ENCODE results near the gene CPVL.

Gene CPVL

DNA sequence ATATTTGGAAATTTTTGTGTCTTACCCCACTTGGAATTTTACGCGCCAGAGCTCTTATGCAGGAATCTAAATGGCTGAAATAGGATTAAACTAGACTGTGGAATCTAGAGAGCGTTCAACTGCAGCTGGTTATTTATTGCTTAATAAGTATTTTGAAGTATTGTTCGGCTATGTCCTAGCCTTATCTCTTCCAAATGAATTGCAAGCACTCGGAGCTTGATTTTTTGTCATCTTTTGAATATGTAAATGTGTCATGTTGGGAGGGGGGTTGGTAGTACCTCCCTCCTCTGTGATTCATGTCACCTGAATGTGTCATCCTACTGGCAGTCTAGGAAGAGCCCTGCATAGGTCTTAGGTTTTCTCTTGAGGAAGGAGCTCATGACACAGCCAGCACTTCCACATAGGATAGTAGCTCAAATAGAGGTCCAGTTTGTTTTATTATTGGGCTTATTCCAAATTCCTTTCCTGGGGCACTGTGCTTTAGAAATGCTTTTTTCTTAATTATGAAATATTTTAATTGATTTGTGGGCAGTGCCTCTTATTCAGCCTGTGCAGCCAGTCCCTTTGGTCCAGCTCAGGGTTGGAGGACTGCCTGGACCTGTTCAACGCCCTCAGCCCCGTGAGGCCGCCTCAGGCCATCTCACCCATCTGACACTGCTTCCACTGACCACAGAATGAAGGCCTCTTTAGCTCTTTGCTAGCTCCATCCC, 165.7 kb downstream of the CPVL start:
- no peak for DNase-seq (ENCODE audit: low read depth in 1 of 2, low spot score in 1 of 2)

DNA sequence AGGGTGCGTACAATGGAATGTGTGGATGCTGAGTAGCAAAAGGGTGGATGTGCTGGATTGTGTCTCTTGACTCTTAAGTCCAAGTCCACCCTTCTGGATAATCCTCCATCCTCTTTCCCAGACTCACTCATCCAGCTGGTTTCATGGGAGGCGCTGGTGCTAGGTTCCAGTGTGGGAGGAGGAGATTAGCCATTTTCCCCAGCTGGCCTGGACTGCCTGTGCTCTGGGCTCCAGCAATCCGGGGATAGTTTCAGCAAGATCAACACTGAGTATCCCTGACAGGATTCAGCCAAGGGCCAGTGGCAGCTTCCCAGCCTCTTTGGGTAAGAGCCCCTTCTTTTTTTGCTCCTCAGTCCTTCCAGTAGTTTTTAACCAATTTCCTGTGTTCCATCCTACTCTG, 166.6 kb downstream of the CPVL start:
- no peak for DNase-seq (ENCODE audit: low read depth in 1 of 2, low spot score in 1 of 2)

GRCh38 chr7:28977881-28978280, 168.5 kb downstream of the CPVL start:
- DNase-seq (ENCODE audit: low read depth in 1 of 2, low spot score in 1 of 2) = no peak

DNA sequence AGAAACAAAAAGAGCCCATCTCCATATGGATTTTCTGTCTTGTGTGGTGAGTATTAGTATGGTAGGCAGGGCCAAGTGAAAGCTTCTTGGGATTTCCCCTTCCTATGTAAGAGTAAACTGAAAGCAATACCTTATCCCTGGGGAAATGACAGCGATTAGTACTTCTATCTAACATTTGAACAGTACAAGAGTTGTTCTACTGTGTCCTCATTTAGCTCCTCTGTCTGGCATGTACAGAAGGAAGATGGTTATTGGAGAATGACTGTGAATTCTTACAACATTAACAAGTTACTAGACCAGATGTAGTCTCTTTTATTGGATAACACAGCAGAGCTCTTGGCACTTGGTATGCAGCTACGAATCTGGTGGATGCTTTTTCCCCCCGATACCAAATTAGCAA, 170.3 kb downstream of the CPVL start:
- DNase-seq (ENCODE audit: low read depth in 1 of 2, low spot score in 1 of 2) = no peak

DNA sequence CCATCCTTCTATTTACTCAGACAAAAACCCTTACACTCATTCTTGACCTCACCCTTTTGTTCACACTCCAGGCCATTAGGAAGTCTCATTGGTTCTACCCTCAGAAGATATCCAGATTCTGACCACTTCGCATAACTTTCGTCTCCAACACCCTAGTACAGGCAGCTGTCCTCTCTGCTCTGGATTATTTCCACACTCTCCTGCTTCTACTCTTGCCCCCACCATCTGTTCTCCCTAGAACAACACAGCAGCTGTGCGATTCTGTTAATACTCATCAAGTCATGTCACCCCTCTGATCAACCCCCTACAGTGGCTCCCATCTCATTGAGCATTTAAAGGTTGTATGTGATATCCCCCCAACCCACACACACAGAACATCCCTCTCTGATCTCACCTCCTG, 172.7 kb downstream of the CPVL start:
- DNase-seq (ENCODE audit: low read depth in 1 of 2, low spot score in 1 of 2) = no peak

DNA sequence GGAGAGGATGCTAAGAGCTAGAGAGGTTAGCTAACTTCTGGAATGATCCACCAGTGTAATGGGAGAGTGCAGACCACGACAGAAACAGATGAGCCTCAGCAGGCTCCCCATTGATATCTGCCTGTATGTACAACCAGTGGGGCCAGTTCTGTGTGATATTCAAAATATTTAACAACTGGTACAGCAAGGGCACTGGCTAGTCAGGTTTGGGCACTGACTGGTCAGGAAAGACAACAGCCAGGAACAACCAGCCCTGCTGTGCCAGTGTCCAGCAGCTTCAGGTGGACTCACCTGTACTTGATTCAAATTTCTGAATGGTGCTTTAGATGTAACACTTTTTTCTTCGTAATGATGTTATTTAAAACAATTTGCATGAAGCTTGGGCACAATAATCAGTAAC, 182.3 kb downstream of the CPVL start:
- DNase-seq (ENCODE audit: low read depth in 1 of 2, low spot score in 1 of 2) = no peak

GRCh38 chr7:28961972-28962371, 184.4 kb downstream of the CPVL start:
- DNase-seq (ENCODE audit: low read depth in 1 of 2, low spot score in 1 of 2) = no peak

- no peak for DNase-seq (ENCODE audit: low read depth in 1 of 2, low spot score in 1 of 2)
These were observed 186.1 kb downstream of the CPVL start for GRCh38 chr7:28960071-28960840.

GRCh38 chr7:28958980-28959347, 187.4 kb downstream of the CPVL start:
- no peak for DNase-seq (ENCODE audit: low read depth in 1 of 2, low spot score in 1 of 2)

GRCh38 chr7:28958235-28958979, 187.9 kb downstream of the CPVL start, which contains the start of gene TRIL:
Gene TRIL (minus strand): TSS chr7:28958330. CDS start chr7:28958046, 284 bp downstream.
- no peak for DNase-seq (ENCODE audit: low read depth in 1 of 2, low spot score in 1 of 2)

GRCh38 chr7:28957751-28958234, 188.5 kb downstream of the CPVL start:
- DNase-seq (ENCODE audit: low read depth in 1 of 2, low spot score in 1 of 2) = no peak

GRCh38 chr7:28957064-28957750, 189.1 kb downstream of the CPVL start:
- DNase-seq (ENCODE audit: low read depth in 1 of 2, low spot score in 1 of 2) = no peak

GRCh38 chr7:28956608-28957063, 189.7 kb downstream of the CPVL start:
- no peak for DNase-seq (ENCODE audit: low read depth in 1 of 2, low spot score in 1 of 2)

- DNase-seq (ENCODE audit: low read depth in 1 of 2, low spot score in 1 of 2) = no peak
These were observed 190.4 kb downstream of the CPVL start for GRCh38 chr7:28955718-28956607.

DNA sequence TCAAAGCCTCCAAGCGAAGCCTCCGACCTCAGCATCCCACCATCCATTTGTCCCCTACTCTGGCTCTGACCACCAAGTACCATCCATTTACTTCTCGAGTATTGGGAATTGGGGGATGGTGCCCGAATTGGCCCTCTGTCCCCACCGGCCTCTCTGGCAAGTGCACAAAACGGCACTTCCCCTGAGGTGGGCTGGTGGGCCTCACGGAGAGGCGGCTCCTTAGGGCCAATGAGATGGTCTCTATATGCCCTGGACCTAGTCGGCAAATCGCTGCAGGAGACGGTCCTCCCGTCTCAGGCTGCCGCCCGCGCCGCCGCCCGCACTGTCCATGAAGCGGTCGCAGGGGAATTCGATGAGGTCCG, 191.0 kb downstream of the CPVL start:
- no peak for DNase-seq (ENCODE audit: low read depth in 1 of 2, low spot score in 1 of 2)

DNA sequence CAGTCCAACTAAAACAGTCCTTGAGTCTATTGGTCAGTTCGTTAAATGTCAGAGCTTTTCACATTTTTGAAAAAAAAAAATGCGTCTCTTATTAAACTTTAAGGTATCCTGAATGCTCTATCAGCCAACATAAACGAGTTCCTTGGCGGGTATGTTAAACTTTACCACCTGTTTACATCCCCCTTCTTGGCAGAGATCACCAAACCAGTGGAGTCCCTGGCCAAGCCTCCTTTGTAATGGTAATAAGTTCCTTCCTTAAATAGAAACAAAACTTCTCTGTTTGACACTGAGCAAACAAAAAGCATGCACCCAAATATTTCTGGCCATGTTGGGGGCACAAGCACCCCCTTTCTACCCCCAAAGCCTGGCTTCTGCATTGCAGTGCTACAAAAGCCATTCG, 191.4 kb downstream of the CPVL start:
- DNase-seq (ENCODE audit: low read depth in 1 of 2, low spot score in 1 of 2) = no peak

DNA sequence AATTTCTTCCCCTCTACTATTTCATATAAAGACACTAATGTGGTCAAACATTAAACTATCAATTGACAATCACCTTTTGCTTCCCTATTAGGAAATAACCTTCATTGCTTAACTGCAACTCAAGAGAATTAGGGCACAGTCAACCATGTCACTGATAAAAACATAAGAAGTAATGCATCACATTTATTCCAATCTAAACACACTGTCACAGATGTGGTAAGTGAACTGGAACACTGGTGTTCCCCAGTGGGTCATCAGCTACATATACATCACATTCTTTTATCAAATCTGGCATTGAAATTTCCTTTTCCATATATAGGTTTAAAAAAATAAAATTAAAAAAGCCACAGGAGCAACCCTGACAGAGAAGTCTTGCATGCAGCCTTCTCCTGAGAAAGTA, 191.9 kb downstream of the CPVL start:
- no peak for DNase-seq (ENCODE audit: low read depth in 1 of 2, low spot score in 1 of 2)

DNA sequence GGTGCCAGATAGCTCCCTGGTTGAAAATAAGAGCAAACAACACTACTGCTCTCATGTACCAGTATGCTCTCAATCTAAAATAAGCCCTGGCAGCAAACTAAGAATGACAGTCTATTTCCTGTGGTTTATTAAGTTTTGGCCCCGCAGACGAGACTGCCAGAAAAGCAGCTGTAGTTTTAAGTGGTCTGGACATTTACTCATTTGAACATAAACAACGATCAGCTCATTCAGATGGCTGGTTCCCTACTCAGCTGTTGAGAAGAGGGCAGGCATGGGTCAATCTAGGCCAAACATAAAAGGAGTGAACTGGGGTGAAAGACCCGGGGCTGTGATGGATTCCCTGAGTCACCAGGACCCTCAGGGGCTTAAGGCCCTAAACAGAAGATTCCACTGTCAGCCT, 192.7 kb downstream of the CPVL start:
- no peak for DNase-seq (ENCODE audit: low read depth in 1 of 2, low spot score in 1 of 2)

Data from activated T-helper 1 cell treated with anti-CD3 and anti-CD28 coated beads, Interleukin-2, amount 50 U/mL, for 16 hours (primary cell).